ENCODE results near the gene FUOM.

DNA sequence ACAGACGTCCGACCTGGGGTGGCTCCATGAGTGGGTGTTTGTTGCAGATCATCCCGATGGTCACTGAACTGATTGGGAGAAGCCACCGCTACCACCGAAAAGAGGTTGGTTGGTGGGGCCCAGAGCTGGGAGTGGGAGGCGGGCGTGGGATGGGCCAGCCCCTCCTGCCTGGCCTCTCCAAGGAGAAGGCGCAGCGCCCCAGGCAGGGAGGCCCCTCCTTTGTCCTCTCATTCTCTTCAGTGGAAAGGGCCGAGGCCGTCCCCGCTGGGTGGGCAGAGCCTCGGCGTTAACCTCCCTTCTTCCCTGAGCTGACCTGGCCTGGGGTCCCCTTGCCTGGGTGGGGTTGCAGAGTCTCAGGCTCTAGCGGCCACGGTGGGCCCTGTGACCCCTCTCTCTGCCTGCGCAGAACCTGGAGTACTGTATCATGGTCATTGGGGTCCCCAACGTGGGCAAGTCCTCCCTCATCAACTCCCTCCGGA, 41.3 kb upstream of the FUOM start:
- TF ChIP-seq, protein P1, sequence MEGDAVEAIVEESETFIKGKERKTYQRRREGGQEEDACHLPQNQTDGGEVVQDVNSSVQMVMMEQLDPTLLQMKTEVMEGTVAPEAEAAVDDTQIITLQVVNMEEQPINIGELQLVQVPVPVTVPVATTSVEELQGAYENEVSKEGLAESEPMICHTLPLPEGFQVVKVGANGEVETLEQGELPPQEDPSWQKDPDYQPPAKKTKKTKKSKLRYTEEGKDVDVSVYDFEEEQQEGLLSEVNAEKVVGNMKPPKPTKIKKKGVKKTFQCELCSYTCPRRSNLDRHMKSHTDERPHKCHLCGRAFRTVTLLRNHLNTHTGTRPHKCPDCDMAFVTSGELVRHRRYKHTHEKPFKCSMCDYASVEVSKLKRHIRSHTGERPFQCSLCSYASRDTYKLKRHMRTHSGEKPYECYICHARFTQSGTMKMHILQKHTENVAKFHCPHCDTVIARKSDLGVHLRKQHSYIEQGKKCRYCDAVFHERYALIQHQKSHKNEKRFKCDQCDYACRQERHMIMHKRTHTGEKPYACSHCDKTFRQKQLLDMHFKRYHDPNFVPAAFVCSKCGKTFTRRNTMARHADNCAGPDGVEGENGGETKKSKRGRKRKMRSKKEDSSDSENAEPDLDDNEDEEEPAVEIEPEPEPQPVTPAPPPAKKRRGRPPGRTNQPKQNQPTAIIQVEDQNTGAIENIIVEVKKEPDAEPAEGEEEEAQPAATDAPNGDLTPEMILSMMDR (IDR thresholded peaks at IDR 0.05) = no peak
- no peak for TF ChIP-seq POLR2A (IDR thresholded peaks at IDR 0.05)
